NCI-H345 treated with DMSO at 0.1 percent for 48 hours (cell line): ENCODE measurements around the gene RPS17.
"Not testable (repeated sequence)": the region's sequence is repeated elsewhere in the genome, so short reads cannot be mapped to it uniquely, and the experiment has no call there.

Experiments used
- DNase-seq: peaks from one replicate; lab custom pipeline; 2025; ENCODE audit not compliant: unreplicated experiment; lab: John Stamatoyannopoulos, UW

RPS17 gene

DNA sequence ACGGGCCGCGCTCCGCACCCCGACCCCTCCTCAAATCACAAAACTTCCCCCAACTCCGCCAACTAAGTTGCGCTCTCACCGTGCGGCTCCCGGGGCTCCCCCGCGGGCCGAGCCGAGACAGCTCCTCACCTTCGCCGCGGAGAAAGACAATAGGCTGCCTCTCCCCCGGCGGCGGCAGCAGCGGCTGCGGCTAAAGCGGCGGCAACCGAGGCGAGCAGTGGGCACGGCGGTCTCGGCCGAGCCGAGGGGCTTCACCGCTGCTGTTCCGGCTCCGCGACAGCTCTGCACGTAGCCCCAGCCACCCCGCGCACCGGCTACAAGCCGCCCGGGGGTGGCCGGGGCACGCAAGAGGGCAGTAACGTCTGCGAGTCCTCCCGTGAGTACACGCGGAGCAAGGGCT, 26.7 kb downstream of the RPS17 start:
- DNase-seq: not testable (repeated sequence)

DNA sequence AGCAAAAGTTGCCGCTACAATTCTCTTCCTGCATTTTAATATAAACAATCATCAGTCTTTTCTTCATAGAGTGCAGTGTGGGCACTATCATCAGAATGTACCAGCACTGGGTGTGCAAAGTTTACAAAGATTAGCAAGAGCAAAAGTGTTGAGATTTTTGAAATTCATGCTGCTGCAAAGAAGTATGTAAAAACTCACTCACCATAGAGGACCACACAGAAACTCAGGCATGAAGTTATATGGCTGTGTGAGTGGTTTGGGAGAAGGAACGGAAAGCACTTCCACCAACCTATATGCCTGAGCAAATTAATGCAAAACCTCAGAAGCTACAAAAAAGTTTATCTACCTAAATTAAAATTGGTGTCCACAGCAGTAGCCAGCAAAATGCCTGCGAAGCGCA, 32.6 kb downstream of the RPS17 start:
- not testable (repeated sequence) for DNase-seq

DNA sequence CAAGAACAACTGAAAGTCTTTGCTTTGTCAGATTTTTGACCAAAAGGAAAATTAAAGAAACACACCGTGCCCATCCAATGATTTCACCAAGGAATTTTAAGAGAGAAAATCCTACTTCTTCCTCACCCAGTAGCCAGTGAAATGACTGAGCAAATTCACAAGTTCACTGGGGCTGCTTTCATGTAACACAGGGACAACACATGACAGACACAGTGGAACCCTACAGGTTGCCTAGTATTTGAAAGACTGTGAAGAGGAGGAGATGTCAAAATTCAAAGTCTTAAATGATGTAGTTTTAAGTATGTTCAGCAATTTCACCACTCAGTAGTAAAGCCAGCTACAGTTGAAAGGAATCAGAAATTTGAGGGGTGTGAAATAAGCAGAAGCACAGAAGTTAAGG, 33.2 kb downstream of the RPS17 start:
- not testable (repeated sequence) for DNase-seq

DNA sequence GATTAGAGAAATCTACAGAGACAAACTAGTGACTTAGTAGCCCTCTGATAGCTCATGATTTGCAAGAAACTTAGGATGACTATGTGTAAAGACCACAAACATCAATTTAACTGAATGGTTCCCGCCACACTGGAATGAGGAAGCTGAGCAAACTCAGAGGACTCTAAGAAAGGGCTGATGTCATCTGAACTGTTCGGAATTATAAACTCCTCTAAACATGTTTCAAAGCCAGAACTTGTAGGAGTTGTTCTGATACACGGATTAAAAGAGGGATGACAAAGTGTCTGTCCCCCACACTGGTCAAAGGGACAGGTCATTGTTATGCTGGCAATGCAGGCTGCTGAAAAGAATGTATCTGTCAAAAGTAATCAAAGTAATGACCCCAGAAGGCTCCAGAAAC, 34.4 kb downstream of the RPS17 start:
- not testable (repeated sequence) for DNase-seq

DNA sequence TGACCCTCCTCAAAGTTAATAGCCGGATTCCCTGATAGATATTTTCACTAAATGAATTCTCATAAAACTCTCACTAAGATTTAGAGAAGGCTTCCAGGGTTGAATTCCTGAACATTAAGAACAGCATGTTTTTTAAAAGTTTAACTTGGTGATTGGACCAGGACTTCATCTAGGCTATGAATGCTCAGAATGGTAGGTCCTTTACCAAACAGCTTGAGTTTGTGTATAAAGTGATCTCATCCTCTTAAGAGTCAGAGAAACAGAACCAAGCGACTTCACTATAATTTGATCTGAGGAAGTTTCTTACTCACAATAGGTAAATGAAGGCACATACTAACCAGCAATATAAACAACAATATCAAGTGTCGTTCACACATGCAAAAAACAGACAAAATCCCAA, 36.2 kb downstream of the RPS17 start:
- DNase-seq: not testable (repeated sequence)

DNA sequence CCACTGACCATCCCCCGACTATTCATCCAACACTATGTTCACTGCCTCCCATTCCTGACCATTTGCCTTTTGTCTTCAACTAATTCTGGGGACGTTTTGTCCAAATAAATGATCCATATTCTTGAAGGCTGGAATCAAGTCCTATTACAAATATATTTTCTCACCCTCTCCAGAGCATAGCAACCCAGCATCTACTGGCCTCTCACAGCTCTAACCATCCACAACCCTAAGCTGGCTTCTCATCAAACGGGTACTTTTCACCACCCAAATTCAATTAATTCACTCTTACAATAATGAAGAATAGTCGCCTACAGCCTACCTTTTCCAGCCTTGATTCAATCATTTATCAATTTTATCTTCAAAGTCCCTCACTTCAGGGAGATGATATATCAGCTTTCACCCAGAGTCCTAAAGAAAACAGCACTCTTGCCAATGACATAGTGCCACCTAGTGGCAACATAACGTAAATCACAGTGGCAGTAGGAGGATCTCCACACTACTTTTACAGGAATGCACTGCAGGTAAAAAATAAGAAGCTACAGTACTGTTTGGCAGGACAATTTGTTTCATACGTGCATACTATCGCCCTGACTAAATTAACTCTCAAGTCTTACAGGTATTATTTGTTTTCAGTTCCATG, 37.4 kb downstream of the RPS17 start:
- not testable (repeated sequence) for DNase-seq

DNA sequence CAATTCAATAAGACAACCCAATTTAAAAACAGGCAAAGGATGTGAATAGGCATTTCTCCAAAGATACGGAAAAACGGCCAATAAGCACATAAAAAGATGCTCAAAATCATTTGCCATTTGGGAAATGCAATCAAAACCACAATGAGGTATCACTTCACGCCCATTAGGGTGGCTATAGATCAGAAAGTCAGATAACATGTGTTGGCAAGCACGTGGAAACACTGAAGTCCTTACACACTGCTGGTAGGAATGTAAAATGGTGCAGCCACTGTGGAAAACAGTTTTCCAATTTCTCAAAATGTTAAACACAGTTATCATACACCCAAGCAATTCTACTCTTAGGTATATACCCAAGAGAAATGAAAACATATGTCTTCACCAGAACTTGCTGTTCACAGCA, 39.5 kb downstream of the RPS17 start:
- not testable (repeated sequence) for DNase-seq

DNA sequence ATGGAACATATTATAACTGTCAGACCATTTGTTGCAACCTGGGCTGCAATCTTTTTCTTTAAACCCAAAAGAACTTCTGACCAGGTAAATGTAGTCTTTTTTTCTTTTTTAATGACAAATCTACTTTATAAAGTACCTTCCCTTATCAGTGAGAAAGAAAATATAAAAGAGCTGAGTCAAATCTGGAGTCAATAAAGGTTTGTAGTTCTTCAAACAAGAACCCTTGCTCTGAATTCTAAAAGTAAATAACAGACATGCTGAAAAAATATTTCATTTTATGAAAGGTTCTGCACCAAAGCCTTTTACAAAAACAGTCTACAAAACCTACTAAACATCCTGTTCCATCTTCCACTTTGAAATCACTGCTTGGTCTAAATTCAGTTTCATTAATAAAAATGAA, 42.3 kb downstream of the RPS17 start:
- DNase-seq: not testable (repeated sequence)

DNA sequence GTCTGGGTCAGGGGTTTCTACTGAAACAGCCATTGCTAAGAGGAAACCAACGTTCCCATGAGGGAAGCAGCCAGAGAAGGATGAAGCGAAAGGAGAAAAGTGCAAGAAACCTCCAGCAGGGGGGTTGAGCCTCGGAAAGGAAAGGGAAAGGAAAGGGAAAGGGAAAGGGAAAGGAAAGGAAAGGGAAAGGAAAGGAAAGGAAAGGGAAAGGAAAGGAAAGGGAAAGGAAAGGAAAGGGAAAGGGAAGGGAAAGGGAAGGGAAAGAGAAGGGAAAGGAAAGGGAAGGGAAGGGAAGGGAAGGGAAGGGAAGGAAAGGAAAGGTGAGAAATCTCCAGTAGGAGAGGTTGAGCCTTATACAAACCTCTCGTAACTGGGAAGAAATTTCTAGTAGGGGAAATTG, 52.0 kb downstream of the RPS17 start:
- DNase-seq: not testable (repeated sequence)

DNA sequence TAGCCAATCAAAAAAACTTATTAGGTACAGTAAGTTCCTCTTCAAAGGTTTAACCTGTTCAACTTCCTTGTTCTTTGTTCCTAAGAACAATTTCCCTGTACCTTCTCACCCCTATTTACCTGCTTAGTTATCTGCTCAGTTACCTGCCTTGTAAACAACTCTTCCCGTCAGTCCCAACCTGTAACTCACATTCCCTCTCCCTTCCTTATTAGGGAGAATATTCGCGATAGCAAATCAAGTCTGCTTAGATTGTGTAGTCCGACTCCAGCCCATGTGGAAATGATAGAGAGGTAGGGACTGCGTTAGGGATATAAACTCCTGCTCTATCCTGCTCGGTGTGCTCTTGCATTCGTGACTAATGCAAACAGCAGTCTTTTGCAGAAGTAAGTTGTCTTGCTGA, 53.2 kb downstream of the RPS17 start:
- DNase-seq: not testable (repeated sequence)
